ENCODE data around the gene DNAJC18. TPM values are rescaled to one million over a fixed set of nuclear protein-coding genes. Genes with fewer than 3 reads are reported as not detected.
A peak's percentile ranks its signal among the peaks of the same experiment; 100 is the strongest.

Gene DNAJC18
- total and polyA plus RNA-seq, 2 donors (not counting 1 experiment from before 2014, with no cell fraction given), result 2.0 to 13.6 TPM

GRCh38 chr5:139381837-139382761 lies 57.2 kb downstream of the DNAJC18 start:
- Mint-ChIP-seq H3K9me3 (ENCODE audit: insufficient read depth) (no peaks in the 10 kb centered on the region), H3K27me3 (no peaks in the 10 kb centered on the region), H3K27ac (peak overlapping the region; percentile 37), H3K4me1 (peaks cover 50% of the 10 kb centered on the region), H3K4me3 (no peak overlapping the region)
- ChIA-PET POLR2A (no interaction called here), CTCF (interaction anchor here (1.7 kb wide), 1 partner anchor 10 kb away, joined by 3 read pairs; no protein-coding TSS in a partner anchor)
- H2AFZ ChIP-seq (ENCODE audit: insufficient read depth, low read depth, low read length, poor library complexity, severe bottlenecking), result no peak overlapping the region
- ATAC-seq (ENCODE audit: low read depth) (no peak), DNase-seq (peak; percentile 20)
- no peaks in the 10 kb centered on the region for H4K20me1 ChIP-seq (ENCODE audit: control insufficient read depth, insufficient read depth, low read length, poor library complexity, severe bottlenecking)
- H3K4me1 ChIP-seq (ENCODE audit: control insufficient read depth in 2 of 2, insufficient read depth in 2 of 2, low read length in 2 of 2), result peaks cover 30 to 48% of the 10 kb centered on the region in 2 donors
- H3K79me2 ChIP-seq (ENCODE audit: control insufficient read depth, insufficient read depth, low read length), result peaks cover 34% of the 10 kb centered on the region
- H3K4me3 ChIP-seq (ENCODE audit: control extremely low read depth in 1 of 5, extremely low read depth in 1 of 5, insufficient read depth in 1 of 5, low read depth in 2 of 5, low read length in 4 of 5), result no peak overlapping the region
- intact Hi-C loops (cut with micrococcal nuclease), result no loop called here
- H3K27ac ChIP-seq (ENCODE audit: low read length in 2 of 2), result no peak overlapping the region
- no peaks in the 10 kb centered on the region for H3K9me3 ChIP-seq (ENCODE audit: control extremely low read depth in 1 of 3, control insufficient read depth in 2 of 3, insufficient read depth in 1 of 3, low read length in 2 of 3)
- H3K4me2 ChIP-seq (replicated peaks; ENCODE audit: low read depth, low read length, poor library complexity, severe bottlenecking), result peak overlapping the region; percentile 35
- H3K27me3 ChIP-seq (replicated peaks in 1 of 4; ENCODE audit: control extremely low read depth in 1 of 4, control insufficient read depth in 3 of 4, insufficient read depth in 4 of 4, low read length in 3 of 4), result no peaks in the 10 kb centered on the region
- 77% methylated on average over 24 of the region's 28 CpGs for WGBS (ENCODE audit: insufficient coverage)
- no peak overlapping the region for H3K9ac ChIP-seq (ENCODE audit: low read length)
- TF ChIP-seq EZH2 (IDR thresholded peaks at IDR 0.05; ENCODE audit: borderline replicate concordance, insufficient read depth, low read depth, low read length, poor library complexity, severe bottlenecking) (no peak), CTCF (IDR thresholded peaks at IDR 0.05) (no peak)
- H3K36me3 ChIP-seq (replicated peaks in 1 of 2; ENCODE audit: control extremely low read depth in 1 of 2, control insufficient read depth in 1 of 2, extremely low read depth in 1 of 2, insufficient read depth in 2 of 2, low read length in 1 of 2), result peaks cover 0 to 2% of the 10 kb centered on the region in 2 experiments

Data from B cell (primary cell).